NT2/D1 (cell line): ENCODE results near the gene RAB20.

Experiments used
- DNase-seq: peaks from one replicate; pipeline ENCODE4 v3.0.0-alpha.2; 2011; ENCODE audit warnings: low read depth, low spot score
- H3K27me3 ChIP-seq: 2 replicates; pipeline ENCODE4 v1.6.0; 2011; ENCODE audit warnings: mild to moderate bottlenecking; ENCODE audit not compliant: insufficient read length, insufficient read depth
- H3K36me3 ChIP-seq: 2 replicates; pipeline ENCODE4 v1.6.1; 2011; ENCODE audit warnings: mild to moderate bottlenecking, low read length, mixed read lengths; ENCODE audit not compliant: insufficient read depth, insufficient read length
- H3K4me1 ChIP-seq: 2 replicates; pipeline ENCODE4 v1.5.1; 2011; ENCODE audit not compliant: insufficient read depth, insufficient read length
- H3K4me3 ChIP-seq: 2 replicates; pipeline ENCODE4 v1.5.1; 2011; ENCODE audit warnings: low read depth; ENCODE audit not compliant: insufficient read length
- H3K9ac ChIP-seq: 2 replicates; pipeline ENCODE4 v1.6.0; 2011; ENCODE audit warnings: low read depth; ENCODE audit not compliant: insufficient read length
- H3K9me3 ChIP-seq: 2 replicates; pipeline ENCODE4 v1.5.1; 2011; ENCODE audit warnings: mild to moderate bottlenecking, low read length; ENCODE audit not compliant: insufficient read depth
- SUZ12 ChIP-seq: IDR thresholded peaks from 2 replicates; pipeline ENCODE4 v1.6.1; 2011; ENCODE audit not compliant: insufficient read length, insufficient read depth; ENCODE audit errors: extremely low read depth
- YY1 ChIP-seq: IDR thresholded peaks from 2 replicates; pipeline ENCODE4 v1.6.1; 2011; ENCODE audit not compliant: insufficient read length, insufficient read depth
- ZNF274 ChIP-seq: IDR thresholded peaks from 2 replicates; pipeline ENCODE4 v1.6.1; 2011; ENCODE audit warnings: mild to moderate bottlenecking, low read depth, low read length

RAB20 gene

DNA sequence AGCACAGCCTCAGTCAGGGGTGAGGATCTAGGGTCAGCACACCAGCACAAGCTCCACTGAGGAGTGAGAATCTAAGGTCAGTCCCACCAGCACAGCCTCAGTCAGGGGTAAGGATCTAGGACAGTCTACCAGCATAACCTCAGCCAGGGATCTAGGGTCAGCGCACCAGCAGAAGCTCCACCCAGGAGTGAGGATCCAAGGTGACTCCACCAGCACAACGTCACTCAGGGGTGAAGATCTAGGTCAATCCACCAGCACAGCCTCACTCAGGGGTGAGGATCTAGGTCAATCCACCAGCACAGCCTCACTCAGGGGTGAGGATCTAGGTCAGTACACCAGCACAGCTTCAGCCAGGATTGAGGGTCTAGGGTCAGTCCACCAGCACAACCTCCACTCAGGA is 64.5 kb downstream of the RAB20 start:
- Histone ChIP-seq H3K4me1 (no peaks in the 10 kb centered on the region), H3K9me3 (no peaks in the 10 kb centered on the region; the same call in 1 of the 2 replicates), H3K36me3 (peaks cover 77% of the 10 kb centered on the region), H3K27me3 (no peaks in the 10 kb centered on the region), H3K9ac (no peak overlapping the region), H3K4me3 (no peak overlapping the region)
- DNase-seq: no peak
- TF ChIP-seq YY1 (no peak), SUZ12 (no peak)

DNA sequence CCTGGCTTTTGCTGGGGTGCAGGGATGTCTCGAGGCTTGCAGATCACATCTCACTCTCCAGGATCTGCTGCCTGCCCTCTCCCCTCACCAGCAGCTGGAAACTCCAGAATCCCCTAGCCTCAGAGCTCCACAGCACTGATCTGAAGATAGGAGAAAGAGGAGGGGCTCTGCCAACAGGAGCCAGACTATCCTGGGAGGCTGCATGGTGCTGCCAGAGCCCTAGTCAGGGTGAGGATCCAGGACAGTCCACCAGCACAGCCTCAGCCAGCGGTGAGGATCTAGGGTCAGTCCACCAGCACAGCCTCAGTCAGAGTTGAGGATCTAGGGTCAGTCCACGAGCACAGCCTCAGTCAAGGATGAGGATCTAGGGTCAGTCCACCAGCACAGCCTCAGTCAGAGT is 65.2 kb downstream of the RAB20 start:
- no peaks in the 10 kb centered on the region; the same call in 1 of the 2 replicates for H3K9me3 ChIP-seq
- H3K27me3 ChIP-seq: no peaks in the 10 kb centered on the region
- H3K9ac ChIP-seq: no peak overlapping the region
- peaks cover 77% of the 10 kb centered on the region for H3K36me3 ChIP-seq
- H3K4me1 ChIP-seq: no peaks in the 10 kb centered on the region
- TF ChIP-seq YY1 (no peak), ZNF274 (no peak), SUZ12 (no peak)
- DNase-seq: no peak
- no peak overlapping the region for H3K4me3 ChIP-seq

DNA sequence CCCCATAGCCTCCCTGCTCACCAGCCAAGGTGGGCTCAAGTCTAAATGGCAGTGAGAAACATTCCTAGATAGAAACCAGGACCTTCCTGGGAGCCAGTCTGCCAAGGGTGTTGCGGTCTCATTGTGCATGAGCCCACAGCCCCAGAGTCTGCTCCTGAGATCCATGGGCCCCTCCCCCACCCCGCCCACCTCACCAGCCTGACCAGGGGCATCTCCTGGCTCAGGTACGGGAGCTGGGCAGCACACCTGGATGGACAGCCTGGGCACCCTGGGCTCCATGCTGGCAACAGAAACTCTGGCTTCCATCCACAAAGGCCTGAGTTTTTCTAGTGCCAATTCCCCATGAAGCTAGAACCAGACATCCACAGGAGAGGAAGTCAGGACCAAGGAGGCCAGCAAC is 65.6 kb downstream of the RAB20 start:
- DNase-seq: no peak
- H3K4me1 ChIP-seq: no peaks in the 10 kb centered on the region
- H3K36me3 ChIP-seq: peaks cover 78% of the 10 kb centered on the region
- H3K9me3 ChIP-seq: no peaks in the 10 kb centered on the region; the same call in 1 of the 2 replicates
- TF ChIP-seq YY1 (no peak), SUZ12 (no peak), ZNF274 (no peak)
- H3K9ac ChIP-seq: no peak overlapping the region
- no peak overlapping the region for H3K4me3 ChIP-seq
- no peaks in the 10 kb centered on the region for H3K27me3 ChIP-seq

DNA sequence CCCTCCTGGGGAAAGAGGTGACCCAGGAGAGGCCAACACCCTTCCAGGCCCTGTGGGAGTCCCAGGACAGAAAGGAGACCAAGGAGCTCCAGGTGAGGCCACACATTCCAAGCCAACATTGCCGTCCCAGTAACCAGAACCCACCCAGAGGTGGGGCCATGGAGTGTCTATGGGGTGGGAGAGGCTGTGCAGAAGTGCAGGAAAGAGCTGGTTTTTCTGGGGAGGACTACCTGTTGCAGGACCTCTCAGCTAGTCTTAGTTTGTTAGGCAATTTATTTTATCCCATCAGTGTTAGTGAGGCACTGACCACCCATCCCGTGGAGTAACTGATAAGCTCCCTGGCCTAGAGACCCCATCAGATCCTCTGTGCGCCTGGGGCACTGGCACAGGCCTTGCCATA is 66.1 kb downstream of the RAB20 start:
- Histone ChIP-seq H3K36me3 (peaks cover 81% of the 10 kb centered on the region), H3K4me1 (no peaks in the 10 kb centered on the region), H3K4me3 (no peak overlapping the region), H3K27me3 (no peaks in the 10 kb centered on the region), H3K9ac (no peak overlapping the region), H3K9me3 (no peaks in the 10 kb centered on the region; the same call in 1 of the 2 replicates)
- no peak for DNase-seq
- no peak for TF ChIP-seq ZNF274

DNA sequence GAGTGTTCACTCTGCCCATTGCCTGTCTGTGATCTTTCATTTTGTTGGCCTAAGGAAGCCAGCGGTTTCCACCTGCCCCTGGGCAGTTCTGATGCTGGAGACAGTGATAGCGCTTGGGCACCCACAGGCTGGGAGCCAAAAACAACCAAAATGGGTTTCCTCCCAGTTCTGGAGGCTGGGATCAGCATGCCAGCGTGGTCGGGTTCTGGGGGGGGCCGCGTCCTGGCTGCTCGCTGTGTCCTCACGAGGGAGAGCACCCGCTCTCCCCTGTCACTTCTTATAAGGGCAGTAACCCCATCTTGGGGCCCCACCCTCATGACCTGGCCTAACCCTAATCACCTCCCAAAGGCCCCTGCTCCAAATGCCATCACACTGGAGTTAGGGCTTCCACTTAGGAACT is 67.9 kb downstream of the RAB20 start:
- peaks cover 89% of the 10 kb centered on the region for H3K36me3 ChIP-seq
- no peak for DNase-seq

DNA sequence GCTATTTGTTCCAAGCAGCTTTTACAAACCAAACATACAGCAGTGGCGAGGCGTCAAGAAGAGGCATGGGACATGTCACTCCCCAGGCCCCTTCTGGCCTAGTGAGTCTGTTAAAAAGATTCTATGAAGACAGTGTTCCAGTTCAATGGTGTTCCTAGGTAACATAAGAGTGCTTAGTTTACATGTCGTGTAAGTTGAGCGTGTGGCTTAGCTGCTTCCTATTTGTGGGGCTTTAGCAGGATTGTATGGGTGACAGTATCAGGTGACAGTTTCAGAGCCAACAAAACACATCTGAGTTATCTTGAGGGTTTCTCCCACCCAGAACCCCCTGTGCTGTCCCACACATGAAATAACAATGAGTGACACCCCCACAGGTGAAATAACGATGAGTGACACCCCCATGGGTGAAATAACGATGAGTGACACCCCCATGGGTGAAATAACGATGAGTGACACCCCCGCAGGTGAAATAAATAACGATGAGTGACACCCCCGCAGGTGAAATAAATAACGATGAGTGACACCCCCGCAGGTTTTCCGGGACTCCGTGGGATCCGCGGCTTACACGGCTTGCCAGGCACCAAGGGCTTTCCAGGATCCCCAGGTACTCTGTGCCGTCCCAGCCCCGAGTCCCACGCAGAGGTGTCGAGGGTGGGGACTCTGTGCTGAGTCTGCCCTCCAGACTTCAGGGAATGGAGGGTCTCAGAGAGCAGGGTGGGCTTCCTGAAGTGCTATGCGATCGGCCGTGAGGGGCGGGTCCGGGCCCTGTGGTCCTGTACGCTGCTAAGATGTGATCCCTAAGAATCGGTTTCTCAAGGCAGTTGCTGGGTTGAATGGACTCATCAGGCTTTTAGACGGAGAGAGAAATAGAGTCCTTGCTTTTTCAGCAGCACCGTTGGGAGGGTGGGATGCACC is 68.6 kb downstream of the RAB20 start:
- Histone ChIP-seq H3K27me3 (no peaks in the 10 kb centered on the region), H3K4me3 (no peak overlapping the region), H3K4me1 (no peaks in the 10 kb centered on the region), H3K36me3 (peaks cover 88% of the 10 kb centered on the region), H3K9me3 (no peaks in the 10 kb centered on the region; the same call in 1 of the 2 replicates), H3K9ac (no peak overlapping the region)
- no peak for DNase-seq
- TF ChIP-seq ZNF274: no peak
- TF ChIP-seq YY1: no peak
- TF ChIP-seq SUZ12: no peak

More for the DNA sequence above, 67.9 kb downstream of the RAB20 start:
- Histone ChIP-seq H3K9me3 (no peaks in the 10 kb centered on the region; the same call in 1 of the 2 replicates), H3K4me3 (no peak overlapping the region), H3K27me3 (no peaks in the 10 kb centered on the region), H3K9ac (no peak overlapping the region), H3K4me1 (no peaks in the 10 kb centered on the region)
- TF ChIP-seq YY1 (no peak), ZNF274 (no peak), SUZ12 (no peak)

DNA sequence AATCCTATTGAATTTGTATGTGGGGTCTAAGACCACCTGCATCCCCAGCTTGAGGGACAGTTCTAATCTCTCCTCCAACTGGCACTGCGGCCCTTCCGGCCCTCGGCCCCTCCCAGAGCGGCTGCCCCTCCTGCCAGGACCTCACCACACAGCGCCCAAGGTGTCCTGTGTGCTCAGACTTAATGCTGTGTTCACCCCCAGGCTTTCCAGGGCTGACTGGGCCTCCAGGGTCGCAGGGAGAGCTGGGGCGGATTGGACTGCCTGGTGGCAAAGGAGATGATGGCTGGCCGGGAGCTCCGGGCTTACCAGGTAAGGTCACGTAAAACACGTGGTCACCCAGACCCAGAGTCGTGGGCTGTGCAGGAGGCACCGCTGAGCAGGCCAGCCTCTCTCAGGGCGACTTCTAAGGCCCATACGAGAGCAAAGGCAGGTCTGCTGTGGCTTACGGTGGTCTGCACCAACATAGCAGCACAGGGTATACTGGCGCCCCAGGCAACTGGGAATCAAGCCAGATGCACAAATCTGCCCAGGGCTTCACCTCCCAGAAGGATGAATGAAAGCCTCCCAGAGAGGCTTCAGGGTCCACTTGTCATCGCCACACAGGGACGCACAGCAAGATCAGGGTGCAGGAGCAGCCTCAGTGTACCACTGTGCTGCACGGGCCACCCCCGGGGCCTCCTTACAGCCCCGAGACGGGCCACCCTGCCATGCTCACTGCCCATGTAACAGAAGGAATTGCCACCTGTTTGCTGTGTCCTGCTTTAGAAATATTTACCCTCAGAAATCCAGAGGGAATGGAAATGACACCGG is 69.4 kb downstream of the RAB20 start:
- no peaks in the 10 kb centered on the region; the same call in 1 of the 2 replicates for H3K9me3 ChIP-seq
- H3K9ac ChIP-seq: no peak overlapping the region
- H3K27me3 ChIP-seq: no peaks in the 10 kb centered on the region
- DNase-seq: no peak
- H3K4me3 ChIP-seq: no peak overlapping the region
- H3K4me1 ChIP-seq: no peaks in the 10 kb centered on the region
- H3K36me3 ChIP-seq: peaks cover 84% of the 10 kb centered on the region
- TF ChIP-seq SUZ12: no peak
- no peak for TF ChIP-seq ZNF274
- TF ChIP-seq YY1: no peak
